IgD-negative memory B cell (primary cell): ENCODE results near the gene DEFB131A. TPM values are rescaled to one million over a fixed set of nuclear protein-coding genes. Genes with fewer than 3 reads are reported as not detected.
"Not testable (repeated sequence)": the region's sequence is repeated elsewhere in the genome, so short reads cannot be mapped to it uniquely, and the experiment has no call there.

Experiments used
- H3K27ac Mint-ChIP-seq, 3 donors: one replicate each; pipeline ENCODE4 v1.8.0; 2020 to 2022; ENCODE audit warnings: mild to moderate bottlenecking in 3 of 3, mixed read lengths in 3 of 3, moderate library complexity in 1 of 3
- H3K27me3 Mint-ChIP-seq: one replicate; pipeline ENCODE4 v1.8.0; 2021; ENCODE audit warnings: mixed read lengths
- H3K36me3 Mint-ChIP-seq: one replicate; pipeline ENCODE4 v1.8.0; 2020; ENCODE audit warnings: mild to moderate bottlenecking, mixed read lengths
- H3K4me1 Mint-ChIP-seq, 3 donors: one replicate each; pipeline ENCODE4 v1.8.0; 2020 to 2022; ENCODE audit warnings: mixed read lengths in 3 of 3, mild to moderate bottlenecking in 1 of 3
- H3K4me3 Mint-ChIP-seq, 4 donors: one replicate each; pipeline ENCODE4 v1.8.0; 2020 to 2022; ENCODE audit warnings: mild to moderate bottlenecking in 4 of 4, mixed read lengths in 4 of 4, moderate library complexity in 3 of 4
- H3K9me3 Mint-ChIP-seq, 3 donors: one replicate each; pipeline ENCODE4 v1.8.0; 2020 to 2021; ENCODE audit warnings: mixed read lengths in 3 of 3, mild to moderate bottlenecking in 1 of 3
- polyA plus RNA-seq: library from polyadenylated mRNA; unstranded; fragments of 300-500 nt; fragmentation: Illumina TruSeq; gene quantifications from one replicate; pipeline ENCODE4 v1.2.3, GENCODE V29; 2021

The DEFB131A gene
- polyA plus RNA-seq, 1 donor from 2014 or later = not detected

DNA sequence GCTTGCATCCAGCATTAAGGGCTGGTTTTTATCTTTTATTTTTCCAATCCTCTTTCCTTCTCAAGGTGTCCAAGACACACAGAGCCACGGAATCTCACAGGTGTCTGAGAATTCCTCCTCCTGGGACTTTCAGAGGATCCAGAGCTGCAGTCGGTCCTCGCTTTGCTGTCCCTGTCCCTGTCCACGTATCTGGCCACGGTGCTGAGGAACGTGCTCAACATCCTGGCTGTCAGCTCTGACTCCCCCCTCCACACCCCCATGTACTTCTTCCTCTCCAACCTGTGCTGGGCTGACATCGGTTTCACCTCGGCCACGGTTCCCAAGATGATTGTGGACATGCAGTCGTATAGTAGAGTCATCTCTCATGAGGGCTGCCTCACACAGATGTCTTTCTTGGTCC, 39.5 kb downstream of the DEFB131A start:
- not testable (repeated sequence) for H3K9me3 Mint-ChIP-seq, H3K27me3 Mint-ChIP-seq, H3K27ac Mint-ChIP-seq, H3K36me3 Mint-ChIP-seq, H3K4me1 Mint-ChIP-seq, H3K4me3 Mint-ChIP-seq

DNA sequence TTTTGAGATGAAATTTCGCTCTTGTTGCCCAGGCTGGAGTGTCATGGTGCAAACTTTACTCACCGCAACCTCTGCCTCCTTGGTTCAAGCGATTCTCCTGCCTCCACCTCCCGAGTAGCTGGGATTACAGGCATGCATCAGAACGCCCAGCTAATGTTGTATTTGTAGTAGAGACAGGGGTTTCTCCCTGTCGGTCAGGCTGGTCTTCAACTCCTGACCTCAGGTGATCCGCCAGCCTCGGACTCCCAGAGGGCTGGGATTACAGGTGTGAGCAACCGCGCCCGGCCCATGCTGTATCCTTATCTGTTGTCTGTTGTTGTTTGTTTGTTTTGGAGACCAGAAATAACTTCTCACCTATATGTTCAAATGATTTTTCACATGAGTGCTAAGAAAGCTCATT, 42.7 kb downstream of the DEFB131A start:
- H3K27ac Mint-ChIP-seq = peak overlapping the region in 1 of 3 donors; percentile 76
- not testable (repeated sequence) for H3K4me3 Mint-ChIP-seq, H3K9me3 Mint-ChIP-seq, H3K4me1 Mint-ChIP-seq, H3K27me3 Mint-ChIP-seq, H3K36me3 Mint-ChIP-seq

DNA sequence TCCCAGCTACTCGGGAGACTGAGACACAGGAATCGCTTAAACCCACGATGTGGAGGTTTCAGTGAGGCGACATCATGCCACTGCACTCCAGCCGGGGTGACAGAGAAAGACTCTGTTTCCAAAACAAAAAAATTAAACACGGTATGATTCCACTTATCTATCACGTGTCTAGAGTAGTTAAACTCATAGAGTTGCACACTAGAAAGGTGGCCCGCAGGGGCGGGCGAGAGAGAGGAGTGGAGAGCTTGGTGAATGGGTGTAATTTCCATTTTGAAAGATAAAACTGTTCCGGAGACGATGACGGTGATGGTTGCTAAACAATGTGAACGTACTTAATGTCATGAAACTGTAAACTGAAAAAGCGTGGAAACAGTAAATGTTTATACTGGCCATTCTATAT, 44.6 kb downstream of the DEFB131A start:
- H3K9me3 Mint-ChIP-seq, H3K27me3 Mint-ChIP-seq, H3K27ac Mint-ChIP-seq, H3K36me3 Mint-ChIP-seq, H3K4me3 Mint-ChIP-seq, H3K4me1 Mint-ChIP-seq: not testable (repeated sequence)

DNA sequence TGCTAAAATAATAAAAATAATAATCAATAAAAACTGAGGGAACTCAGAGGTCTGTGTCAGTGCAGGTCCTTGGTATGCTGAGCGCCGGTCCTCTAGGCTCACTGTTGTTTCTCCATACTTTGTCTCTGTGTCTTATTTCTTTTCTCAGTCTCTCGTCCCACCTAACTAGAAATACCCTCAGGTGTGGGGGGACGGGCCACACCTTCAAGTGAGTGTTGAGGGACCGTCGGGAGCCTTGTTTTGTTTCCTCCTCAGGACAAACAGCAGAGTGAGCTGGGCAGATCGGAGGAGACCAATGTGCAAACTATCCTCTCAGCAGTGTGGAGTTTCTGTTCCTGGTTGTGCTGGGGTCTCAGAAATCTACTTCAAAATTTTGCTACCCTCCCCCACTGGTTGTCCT, 46.3 kb downstream of the DEFB131A start:
- H3K27ac Mint-ChIP-seq, H3K27me3 Mint-ChIP-seq, H3K9me3 Mint-ChIP-seq, H3K36me3 Mint-ChIP-seq, H3K4me3 Mint-ChIP-seq, H3K4me1 Mint-ChIP-seq: not testable (repeated sequence)

DNA sequence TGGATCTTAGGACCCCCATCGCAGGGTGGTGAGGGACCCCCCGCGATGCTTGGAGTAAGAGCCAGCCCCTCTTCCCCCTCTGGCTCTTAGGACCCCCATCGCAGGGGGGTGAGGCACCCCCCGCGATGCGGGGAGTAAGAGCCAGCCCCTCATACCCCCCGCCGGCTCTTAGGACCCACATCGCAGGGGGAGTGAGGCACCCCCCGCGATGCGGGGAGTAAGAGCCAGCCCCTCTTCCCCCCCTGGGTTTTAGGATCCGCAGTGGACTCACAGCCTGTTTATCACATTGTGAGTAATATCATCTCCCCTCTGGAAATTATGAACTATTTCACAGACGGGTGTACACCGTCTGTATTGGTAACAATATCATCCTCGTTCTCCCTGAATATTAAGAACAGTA, 46.8 kb downstream of the DEFB131A start:
- not testable (repeated sequence) for H3K27ac Mint-ChIP-seq, H3K4me3 Mint-ChIP-seq, H3K4me1 Mint-ChIP-seq, H3K9me3 Mint-ChIP-seq, H3K36me3 Mint-ChIP-seq, H3K27me3 Mint-ChIP-seq

DNA sequence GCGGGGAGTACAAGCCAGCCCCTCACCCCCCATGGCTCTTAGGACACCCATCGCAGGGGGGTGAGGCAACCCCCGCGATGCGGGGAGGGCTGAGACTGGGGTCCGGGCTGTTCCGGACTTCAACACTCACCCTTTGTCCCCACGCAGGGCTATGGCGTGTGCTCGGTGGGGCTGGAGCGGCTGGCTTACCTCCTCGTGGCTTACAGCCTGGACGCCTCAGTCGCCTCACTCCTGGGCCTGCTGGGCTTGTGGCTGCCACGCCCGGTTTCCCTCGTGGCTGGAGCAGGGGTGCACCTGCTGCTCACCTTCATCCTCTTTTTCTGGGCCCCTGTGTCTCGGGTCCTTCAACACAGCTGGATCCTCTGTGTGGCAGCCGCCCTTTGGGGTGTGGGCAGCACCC, 49.4 kb downstream of the DEFB131A start:
- H3K9me3 Mint-ChIP-seq = not testable (repeated sequence)

DNA sequence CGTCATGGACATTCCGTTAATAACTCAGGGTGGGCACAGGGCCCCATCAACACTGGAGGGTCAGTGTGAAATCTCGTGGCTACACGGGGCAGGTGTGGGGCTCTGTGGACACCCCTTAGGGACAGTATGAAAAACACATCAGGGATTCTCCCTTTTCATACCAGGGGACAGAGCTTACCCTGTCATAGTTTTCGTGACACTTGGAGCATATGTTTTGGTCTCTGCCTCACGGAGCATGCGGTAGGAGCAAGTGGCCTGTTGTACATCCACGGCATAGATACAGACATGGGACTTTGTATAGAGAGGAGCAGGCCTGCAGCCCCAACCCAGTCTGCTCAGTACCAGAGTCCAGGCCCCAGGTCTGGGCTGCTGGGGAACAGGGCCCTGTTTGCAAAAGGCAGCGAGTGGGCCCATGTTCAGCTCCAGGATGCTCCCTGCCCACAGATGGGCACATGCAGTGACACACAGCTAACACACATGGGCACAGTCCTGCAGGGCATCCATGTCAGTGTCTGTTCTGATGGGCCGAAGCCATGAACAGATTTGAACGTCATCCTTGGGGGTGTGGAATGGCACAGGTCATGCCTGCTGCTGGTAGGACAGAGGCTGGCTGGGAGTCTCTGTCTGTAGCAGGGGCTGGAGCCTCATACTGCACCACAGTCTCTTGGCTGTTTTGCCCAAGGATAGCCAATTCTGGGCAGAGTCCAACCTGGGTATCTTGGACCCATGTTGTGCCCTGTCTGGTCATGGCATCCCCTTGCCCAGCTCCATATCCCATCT, 50.2 kb downstream of the DEFB131A start:
- H3K4me1 Mint-ChIP-seq, H3K36me3 Mint-ChIP-seq, H3K9me3 Mint-ChIP-seq, H3K4me3 Mint-ChIP-seq, H3K27me3 Mint-ChIP-seq, H3K27ac Mint-ChIP-seq: not testable (repeated sequence)

More for the DNA sequence above, 49.4 kb downstream of the DEFB131A start:
- not testable (repeated sequence) for H3K36me3 Mint-ChIP-seq, H3K4me1 Mint-ChIP-seq, H3K4me3 Mint-ChIP-seq, H3K27me3 Mint-ChIP-seq, H3K27ac Mint-ChIP-seq

DNA sequence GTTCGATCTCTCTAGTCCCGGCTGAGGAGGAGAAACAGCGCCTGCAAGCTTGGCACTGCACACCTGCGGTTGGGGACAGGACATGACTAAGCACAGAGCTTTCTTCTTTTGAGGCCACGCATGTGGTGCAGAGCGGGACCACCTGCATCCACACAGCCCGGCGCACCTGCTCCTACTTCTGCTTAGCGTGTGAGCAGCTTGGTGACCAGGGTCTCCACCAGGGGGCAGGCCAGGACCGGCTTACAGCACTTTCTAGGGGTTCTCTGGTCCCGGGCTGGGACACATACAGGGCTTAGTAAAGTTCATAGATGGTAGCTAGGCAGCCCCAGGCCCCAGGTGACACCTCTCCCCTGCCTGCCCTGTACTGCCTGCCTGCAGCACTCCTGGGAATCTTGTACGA, 51.2 kb downstream of the DEFB131A start:
- not testable (repeated sequence) for H3K4me1 Mint-ChIP-seq, H3K9me3 Mint-ChIP-seq, H3K27ac Mint-ChIP-seq, H3K27me3 Mint-ChIP-seq, H3K36me3 Mint-ChIP-seq
- H3K4me3 Mint-ChIP-seq = peak overlapping the region in 1 of 4 donors; percentile 37

DNA sequence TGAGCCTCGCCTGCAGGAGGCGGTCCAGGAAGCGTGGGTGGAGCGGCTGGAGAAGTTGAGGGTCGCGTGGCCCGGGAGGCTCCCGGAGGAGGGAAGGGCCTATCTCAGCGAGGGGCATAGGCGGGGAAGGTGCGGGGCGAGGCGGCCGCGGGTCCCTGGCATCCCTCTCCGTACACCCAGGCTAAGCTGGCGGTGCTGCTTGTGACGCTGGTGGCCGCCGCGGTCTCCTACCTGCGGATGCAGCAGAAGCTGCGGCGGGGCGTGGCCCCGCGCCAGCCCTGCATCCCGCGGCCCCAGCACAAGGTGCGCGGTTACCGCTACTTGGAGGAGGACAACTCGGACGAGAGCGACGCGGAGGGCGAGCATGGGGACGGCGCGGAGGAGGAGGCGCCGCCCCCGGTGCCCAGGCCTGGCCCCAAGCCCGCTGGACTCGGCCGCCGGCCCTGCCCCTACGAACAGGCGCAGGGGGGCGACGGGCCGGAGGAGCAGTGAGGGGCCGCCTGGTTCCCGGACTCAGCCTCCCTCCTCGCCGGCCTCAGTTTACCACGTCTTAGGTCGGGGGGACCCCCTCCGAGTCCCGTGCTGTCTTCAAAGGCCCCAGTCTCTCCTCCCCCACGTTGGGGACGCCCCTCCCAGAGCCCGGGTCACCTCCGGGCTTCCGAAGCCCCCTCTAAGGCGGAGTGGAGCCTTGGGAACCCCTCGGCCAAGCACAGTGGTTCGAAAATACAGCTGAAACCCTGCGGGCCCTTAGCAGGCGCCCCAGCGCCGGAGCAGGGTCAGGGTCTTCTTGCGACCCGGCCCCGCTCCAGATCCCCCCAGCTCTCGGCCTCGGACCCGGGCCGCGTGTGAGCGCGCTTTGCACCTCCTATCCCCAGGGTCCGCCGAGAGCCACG, 53.6 kb downstream of the DEFB131A start:
- not testable (repeated sequence) for H3K4me1 Mint-ChIP-seq, H3K9me3 Mint-ChIP-seq, H3K36me3 Mint-ChIP-seq, H3K27ac Mint-ChIP-seq, H3K27me3 Mint-ChIP-seq
- peak overlapping the region in 1 of 4 donors; percentile 49 for H3K4me3 Mint-ChIP-seq

DNA sequence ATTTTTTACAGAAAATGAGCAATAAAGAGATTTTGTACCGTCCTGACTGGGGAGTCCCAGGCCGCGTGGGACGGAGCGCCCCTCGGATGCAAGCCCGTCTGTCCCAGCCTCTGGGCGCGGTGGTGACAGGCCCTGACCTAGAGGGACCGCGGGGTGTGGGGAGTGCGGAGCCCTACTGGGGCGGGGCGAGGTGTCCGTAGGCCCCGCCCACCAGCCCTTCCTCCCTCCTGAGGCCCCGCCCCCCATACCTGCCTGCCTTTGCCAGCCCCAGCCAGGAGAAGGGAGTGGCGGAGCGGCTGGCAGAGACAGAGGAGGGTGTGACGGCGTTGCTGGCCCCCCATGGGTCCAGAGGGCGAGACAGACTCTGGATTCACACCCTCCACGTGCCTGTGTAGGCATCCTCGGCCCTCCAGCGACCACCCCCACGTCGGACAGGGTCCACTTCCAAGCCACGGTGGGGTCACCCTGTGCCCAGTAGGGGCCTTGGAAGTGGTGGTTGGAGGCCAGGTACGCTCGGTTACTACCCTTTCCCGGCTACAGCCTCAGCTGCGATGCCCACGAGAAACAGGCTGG, 54.3 kb downstream of the DEFB131A start:
- H3K4me3 Mint-ChIP-seq = peak overlapping the region in 1 of 4 donors; percentile 49
- H3K27me3 Mint-ChIP-seq, H3K4me1 Mint-ChIP-seq, H3K9me3 Mint-ChIP-seq, H3K36me3 Mint-ChIP-seq, H3K27ac Mint-ChIP-seq: not testable (repeated sequence)

DNA sequence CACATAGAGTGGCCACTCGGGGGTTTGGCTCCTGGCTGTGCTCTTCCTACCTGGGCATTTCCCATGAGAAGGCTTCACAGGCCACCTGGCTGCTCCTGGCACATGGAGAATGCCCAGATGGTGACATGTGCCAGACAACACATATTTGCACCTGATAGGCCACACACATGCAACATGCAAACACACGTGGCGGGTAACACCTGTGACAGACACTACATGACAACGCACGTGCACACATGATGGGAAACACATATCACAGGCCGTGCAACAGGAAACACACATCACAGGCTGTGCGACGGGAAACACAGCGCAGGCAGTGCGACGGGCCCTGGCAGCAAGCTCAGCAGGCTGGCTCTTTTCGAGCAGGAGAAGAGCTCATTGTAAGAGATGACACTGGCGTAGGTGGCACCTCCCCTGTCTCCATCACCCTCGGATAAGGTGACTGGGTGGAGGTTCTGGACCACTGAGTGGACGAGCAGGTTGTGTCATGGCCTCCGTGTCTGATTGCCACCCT, 55.8 kb downstream of the DEFB131A start:
- H3K4me3 Mint-ChIP-seq = peak overlapping the region in 1 of 4 donors; percentile 58
- not testable (repeated sequence) for H3K4me1 Mint-ChIP-seq, H3K36me3 Mint-ChIP-seq, H3K27ac Mint-ChIP-seq, H3K9me3 Mint-ChIP-seq, H3K27me3 Mint-ChIP-seq

Other genes starting within 250 kb of the DEFB131A start
- not detected for gene USP17L10, start 233.8 kb upstream of the DEFB131A start, polyA plus RNA-seq
- not detected for gene USP17L11, start 229.0 kb upstream of the DEFB131A start, polyA plus RNA-seq
- gene USP17L12, start 224.3 kb upstream of the DEFB131A start, polyA plus RNA-seq = not detected
- not detected for gene USP17L13, start 219.5 kb upstream of the DEFB131A start, polyA plus RNA-seq
- not detected for gene USP17L15, start 210.0 kb upstream of the DEFB131A start, polyA plus RNA-seq
- not detected for gene USP17L17, start 200.5 kb upstream of the DEFB131A start, polyA plus RNA-seq
- gene USP17L18, start 195.8 kb upstream of the DEFB131A start, polyA plus RNA-seq = not detected
- gene USP17L19, start 191.0 kb upstream of the DEFB131A start, polyA plus RNA-seq = not detected
- not detected for gene USP17L20, start 186.3 kb upstream of the DEFB131A start, polyA plus RNA-seq
- gene USP17L21, start 181.5 kb upstream of the DEFB131A start, polyA plus RNA-seq = not detected
- gene USP17L22, start 176.8 kb upstream of the DEFB131A start, polyA plus RNA-seq = not detected
- gene USP17L24, start 119.2 kb upstream of the DEFB131A start, polyA plus RNA-seq = not detected
- gene USP17L25, start 114.5 kb upstream of the DEFB131A start, polyA plus RNA-seq = not detected
- gene USP17L26, start 109.8 kb upstream of the DEFB131A start, polyA plus RNA-seq = not detected
- not detected for gene USP17L5, start 105.0 kb upstream of the DEFB131A start, polyA plus RNA-seq
- gene USP17L27, start 100.3 kb upstream of the DEFB131A start, polyA plus RNA-seq = not detected
- not detected for gene USP17L28, start 95.5 kb upstream of the DEFB131A start, polyA plus RNA-seq
- not detected for gene USP17L29, start 90.8 kb upstream of the DEFB131A start, polyA plus RNA-seq
- not detected for gene USP17L30, start 81.3 kb upstream of the DEFB131A start, polyA plus RNA-seq